ENCODE data around the gene LAMC3.

- TF ChIP-seq CTCF (conservative IDR thresholded peaks at IDR 0.05; ENCODE audit: low read depth, low read length), result no peak
- no peak for TF ChIP-seq EZH2phosphoT487 (IDR thresholded peaks at IDR 0.05; ENCODE audit: borderline replicate concordance, low read length)
- no peak for TF ChIP-seq EZH2 (IDR thresholded peaks at IDR 0.05; ENCODE audit: low read length, unreplicated experiment)
These were observed 129.7 kb downstream of the LAMC3 start for GRCh38 chr9:131138676-131139075.
